Measurements from ENCODE around the gene NOSIP.

DNA sequence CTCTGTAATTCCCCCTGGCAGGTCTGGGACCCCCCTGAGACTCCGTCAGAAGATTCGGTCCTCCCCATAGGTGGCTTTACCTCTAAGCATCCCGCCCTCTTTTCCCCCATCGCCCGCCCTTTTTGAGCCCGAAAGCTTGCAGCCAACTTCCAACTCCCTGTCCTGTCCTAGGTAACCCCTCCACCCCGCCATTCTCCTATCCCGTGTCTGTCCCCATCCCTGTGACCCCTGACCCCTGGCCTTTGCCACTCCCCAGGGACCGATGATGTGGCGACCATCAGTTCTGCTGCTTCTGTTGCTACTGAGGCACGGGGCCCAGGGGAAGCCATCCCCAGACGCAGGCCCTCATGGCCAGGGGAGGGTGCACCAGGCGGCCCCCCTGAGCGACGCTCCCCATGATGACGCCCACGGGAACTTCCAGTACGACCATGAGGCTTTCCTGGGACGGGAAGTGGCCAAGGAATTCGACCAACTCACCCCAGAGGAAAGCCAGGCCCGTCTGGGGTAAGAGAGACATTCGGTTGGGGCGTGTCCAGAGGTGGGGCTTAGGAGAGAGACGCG is 52.1 kb downstream of the NOSIP start:
- TF ChIP-seq CTCF (IDR thresholded peaks at IDR 0.05) = no peak
- TF ChIP-seq FOXM1 (IDR thresholded peaks at IDR 0.05; ENCODE audit: low read depth) = no peak
- TF ChIP-seq POLR2AphosphoS5 (IDR thresholded peaks at IDR 0.05; ENCODE audit: low read depth, low read length) = no peak
- TF ChIP-seq REST (IDR thresholded peaks at IDR 0.05; ENCODE audit: low read depth, low read length) = no peak
- TF ChIP-seq FOXJ3 (CRISPR knock-in tag; IDR thresholded peaks at IDR 0.05) = no peak
- TF ChIP-seq GATA2 (CRISPR knock-in tag; IDR thresholded peaks at IDR 0.05) = no peak
- TF ChIP-seq TEAD4 (IDR thresholded peaks at IDR 0.05; ENCODE audit: borderline replicate concordance, insufficient read depth) = no peak
- TF ChIP-seq, protein P1, sequence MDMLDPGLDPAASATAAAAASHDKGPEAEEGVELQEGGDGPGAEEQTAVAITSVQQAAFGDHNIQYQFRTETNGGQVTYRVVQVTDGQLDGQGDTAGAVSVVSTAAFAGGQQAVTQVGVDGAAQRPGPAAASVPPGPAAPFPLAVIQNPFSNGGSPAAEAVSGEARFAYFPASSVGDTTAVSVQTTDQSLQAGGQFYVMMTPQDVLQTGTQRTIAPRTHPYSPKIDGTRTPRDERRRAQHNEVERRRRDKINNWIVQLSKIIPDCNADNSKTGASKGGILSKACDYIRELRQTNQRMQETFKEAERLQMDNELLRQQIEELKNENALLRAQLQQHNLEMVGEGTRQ (IDR thresholded peaks at IDR 0.05; ENCODE audit: borderline replicate concordance, low read depth, low read length) = no peak
